ENCODE data around the gene STIM1.

GRCh38 chr11:4032097-4032496 is 176.6 kb downstream of the STIM1 start:
- TF ChIP-seq CTCF (IDR thresholded peaks at IDR 0.05; ENCODE audit: insufficient read depth, low read length, poor library complexity, severe bottlenecking) (no peak), EZH2phosphoT487 (conservative IDR thresholded peaks at IDR 0.05; ENCODE audit: low read length) (no peak)

Data from SU-DHL-6 (cell line).